8988T (cell line): Measurements from ENCODE around the gene SARS1.
"Not testable (repeated sequence)": the region's sequence is repeated elsewhere in the genome, so short reads cannot be mapped to it uniquely, and the experiment has no call there.

Experiments
- DNase-seq: peaks from one replicate; pipeline ENCODE4 v3.0.0; 2011

The SARS1 gene

DNA sequence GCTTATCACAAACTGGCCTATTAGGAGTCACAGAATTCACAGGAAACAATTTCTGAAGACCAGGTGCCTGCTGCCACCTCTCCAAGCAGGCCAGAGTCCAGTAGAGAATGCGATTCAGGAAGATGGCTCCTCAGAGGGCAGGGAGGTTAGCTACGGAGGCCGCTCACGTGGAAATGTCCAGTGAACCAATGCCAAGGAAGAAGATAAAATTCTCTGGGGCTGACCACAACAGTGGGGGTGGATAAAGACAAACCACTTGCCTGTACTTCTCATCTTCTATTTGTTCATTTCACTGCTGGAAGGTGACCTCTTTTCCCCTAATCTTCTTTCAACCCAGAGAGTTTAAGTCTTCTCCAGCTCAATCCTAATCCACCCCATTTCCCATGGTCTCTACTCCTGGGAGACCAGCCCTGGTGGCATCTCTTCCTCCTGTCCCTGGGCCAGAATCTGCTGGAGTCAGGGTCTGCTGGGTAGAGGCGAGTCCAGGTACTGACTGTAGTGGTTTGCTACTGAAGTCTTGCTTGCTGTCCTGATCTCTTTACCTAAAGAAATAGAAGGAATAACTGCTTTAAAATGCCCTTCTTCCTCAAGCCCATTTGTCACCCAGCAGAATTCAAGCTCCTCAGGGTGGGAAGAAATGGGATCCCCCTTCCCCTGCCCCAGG is 66.0 kb downstream of the SARS1 start:
- no peak for DNase-seq

DNA sequence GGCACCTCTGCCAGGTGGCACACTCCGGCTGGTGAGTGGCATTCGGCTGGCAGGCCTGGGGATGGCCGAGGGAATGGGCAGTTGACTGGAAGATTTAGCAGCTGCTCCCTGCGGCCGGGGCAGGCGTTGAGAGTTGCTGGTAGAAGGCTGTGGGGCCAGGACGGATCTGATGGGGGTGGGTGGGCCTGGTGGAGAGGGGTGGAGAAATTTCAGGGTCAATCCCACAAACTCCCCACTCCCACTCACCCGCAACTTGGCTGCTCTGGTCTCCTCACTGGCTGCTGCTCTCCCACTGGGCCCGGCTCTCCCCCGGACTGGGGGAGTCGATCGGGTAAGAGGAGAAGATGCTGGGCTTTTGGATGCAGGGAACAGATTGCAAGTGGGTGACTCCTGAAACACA is 67.1 kb downstream of the SARS1 start:
- no peak for DNase-seq

DNA sequence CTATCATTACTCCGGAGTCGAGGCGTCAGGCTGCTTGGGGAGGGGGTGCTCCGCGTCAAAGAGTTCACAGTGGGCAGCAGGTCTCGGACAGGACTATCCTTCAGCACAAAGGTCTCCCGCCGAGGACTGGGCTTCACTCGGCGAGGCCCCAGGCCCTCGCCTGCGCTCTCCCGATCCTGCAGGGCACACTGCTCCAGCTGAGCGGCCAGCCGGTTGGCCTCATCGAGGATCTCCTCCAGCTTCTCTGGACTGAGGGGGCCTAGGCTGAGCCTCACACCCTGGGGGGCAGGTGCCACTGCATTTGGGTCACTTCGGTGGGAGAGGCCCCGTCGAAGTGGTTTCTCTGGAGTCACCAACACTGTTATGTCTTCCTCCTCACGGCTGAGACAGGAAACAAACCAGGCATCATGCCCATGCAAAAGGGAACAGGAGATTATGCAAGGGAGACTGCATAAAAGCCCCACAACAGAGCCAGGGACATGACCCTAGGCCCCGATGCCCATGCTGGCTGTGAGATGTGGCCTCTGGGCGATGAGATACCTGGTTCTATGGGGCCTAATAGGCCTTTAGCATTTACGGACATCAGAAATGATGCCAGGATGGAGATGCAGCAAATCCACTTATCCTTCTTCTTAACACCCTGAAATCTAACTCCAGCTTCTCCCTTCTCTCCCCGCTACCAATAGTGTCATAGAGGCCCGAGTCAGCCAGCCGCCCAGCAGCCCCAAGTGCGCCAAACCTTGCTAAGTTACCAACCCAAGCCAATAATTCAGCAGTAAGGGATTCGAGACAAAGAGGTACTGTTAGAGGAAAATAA is 68.2 kb downstream of the SARS1 start:
- DNase-seq = no peak

DNA sequence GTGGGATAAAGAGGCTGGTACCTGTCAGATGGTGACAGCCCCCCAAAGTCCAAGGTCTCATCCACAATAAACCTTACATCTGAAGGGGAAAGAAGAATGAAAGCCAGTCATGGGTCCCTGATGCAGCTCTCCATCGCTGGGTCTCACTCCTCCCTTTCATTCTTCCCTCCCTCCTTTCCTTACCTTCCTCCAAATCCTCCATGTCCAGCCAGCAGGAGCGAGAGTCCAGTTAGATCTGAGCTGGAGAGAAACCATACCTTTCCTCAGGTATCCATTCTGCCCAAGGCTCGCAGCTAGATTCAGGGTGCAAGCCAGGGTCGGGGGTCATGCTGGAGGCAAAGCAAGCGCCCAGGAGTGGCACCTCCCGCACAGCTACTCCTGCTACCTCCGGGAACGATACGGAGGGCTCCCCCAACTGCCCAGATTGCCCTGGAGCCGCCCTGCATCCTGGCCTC is 68.8 kb downstream of the SARS1 start:
- DNase-seq = no peak

DNA sequence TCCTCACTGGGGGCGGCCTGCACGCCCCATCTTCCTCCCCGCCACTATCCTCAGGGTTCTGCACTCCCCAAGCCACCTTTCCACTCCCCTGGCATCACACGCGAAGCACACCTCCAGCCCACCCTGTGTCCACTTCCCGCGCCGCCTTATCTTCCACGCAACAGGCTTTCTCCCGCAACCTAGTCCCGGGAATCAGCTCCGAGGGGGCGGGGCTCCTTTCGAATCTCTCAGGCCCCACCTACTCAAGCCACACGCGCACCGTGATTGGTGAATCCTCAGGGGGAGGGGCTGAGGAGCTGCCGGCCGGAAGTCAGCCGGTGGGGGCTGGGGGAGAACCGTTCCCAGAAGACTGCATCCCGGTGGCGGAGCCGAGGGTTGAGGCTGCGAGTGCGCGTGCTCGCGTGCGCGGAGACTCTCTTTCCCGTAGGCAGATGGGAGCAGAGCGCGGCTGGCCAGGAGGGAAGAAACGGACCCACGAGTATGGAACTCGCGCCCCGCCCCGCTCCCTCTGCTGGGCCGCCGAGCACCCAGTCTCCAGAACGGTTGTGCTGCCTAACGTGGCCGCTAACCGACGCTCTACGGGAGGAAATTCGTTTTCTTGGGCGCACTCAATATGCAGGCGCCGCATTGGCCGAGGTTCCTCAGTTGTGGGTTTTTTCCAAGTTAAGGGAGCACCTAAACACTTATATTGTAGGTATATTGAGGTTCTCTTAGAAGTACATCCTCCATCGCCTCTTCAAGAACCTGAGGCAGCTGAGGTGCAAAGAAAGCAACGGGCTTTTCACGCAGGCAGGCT is 69.4 kb downstream of the SARS1 start, which contains the start of gene PSRC1:
PSRC1 (minus strand) TSS at position 194 of the 796 bp plus-strand sequence.
- peak; percentile 87 for DNase-seq

DNA sequence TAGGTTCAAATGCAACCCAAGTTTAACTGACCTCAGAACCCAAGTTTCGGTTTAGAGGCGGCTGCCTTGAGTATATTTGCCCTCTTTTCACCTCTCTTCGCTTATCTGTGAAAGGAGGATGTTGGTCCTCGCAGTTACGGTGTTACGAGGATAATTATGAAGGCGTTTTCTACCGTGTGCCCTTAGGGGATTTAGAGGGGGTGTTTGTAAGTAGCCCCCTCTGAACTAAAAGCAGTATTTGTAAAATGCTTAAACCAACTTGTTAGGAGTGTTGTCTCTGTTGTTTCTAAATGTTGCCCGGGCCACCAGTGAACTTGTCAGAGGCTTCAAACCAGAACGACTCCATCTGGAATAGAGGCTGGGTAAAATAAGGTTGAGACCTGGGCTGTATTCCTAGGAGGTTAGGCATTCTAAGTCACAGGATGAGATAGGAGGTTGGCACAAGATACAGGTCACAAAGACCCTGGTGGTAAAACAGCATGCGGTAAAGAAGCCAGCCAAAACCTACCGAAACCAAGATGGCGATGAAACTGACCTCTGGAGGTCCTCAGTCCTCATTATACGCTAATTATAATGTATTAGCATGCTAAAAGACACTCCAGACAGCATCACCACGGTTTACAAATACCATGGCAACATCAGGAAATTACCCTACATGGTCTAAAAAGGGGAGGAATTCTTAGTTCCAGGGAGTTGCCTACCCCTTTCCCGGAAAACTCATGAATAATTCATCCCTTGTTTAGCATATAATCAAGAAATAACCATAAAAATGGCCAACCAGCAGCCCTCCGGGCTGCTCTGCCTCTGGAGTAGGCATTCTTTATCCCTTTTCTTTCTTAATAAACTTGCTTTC is 70.3 kb downstream of the SARS1 start:
- DNase-seq = no peak

DNA sequence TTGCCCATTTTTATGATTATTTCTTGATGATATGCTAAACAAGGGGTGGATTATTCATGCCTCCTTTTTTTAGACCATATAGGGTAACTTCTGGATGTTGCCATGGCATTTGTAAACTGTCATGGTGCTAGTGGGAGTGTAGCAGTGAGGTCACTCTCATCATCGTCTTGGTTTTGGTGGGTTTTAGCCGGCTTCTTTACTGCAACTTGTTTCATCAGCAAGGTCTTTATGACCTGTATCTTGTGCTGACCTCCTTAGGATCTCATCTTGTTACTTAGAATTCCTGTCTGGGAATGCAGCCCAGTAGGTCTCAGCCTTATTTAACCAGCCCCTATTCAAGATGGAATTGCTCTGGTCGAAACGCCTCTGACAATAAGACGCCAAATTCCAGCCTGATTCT is 73.0 kb downstream of the SARS1 start:
- DNase-seq = not testable (repeated sequence)
